Measurements from ENCODE around the gene HDHD3. TPM values are rescaled to one million over a fixed set of nuclear protein-coding genes. Genes with fewer than 3 reads are reported as not detected.

HDHD3 gene
- total RNA-seq, 1 donor from 2014 or later, result 8.8 TPM

DNA sequence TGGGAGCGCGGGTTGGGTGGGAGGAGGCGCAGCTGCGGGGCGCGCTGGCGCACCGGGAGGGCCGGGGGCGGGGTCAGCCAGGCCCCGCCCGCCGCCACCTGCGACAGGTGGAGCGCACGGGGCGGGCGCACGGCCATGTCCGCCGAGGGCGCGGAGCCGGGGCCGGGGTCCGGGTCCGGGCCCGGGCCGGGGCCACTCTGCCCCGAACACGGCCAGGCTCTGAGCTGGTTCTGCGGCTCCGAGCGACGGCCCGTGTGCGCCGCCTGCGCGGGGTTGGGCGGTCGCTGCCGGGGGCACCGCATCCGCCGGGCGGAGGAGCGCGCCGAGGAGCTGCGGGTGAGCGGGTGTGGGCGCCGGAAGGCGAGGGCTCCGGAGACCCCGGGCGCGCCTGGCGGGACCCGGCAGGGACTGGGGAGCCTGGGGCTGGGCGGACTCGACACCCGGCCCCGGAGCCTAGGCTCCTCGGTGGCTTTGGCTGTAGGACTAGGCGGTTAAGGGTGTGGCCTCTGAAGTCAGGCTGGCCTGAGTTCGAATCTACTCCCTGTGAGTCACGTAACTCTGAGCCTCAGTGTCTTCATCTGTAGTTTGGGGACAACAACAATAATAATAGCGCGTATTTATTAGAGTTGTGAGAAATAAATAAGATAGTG is 27.2 kb downstream of the HDHD3 start, which contains the start of gene BSPRY:
Gene BSPRY (plus strand): TSS at position 97 of the 650 bp plus-strand sequence. CDS start 39 bp downstream, at position 136.
- Histone ChIP-seq H2AFZ (ENCODE audit: low read depth, low read length) (peak within 1 kb of the TSS; percentile 34), H3K4me1 (ENCODE audit: insufficient read depth, low read length) (no peaks in the 10 kb centered on the region), H3K4me3 (ENCODE audit: insufficient read depth, low read depth, low read length) (peak within 1 kb of the TSS; percentile 33), H3K79me2 (ENCODE audit: insufficient read depth, low read length) (no peaks in the 10 kb centered on the region), H4K20me1 (ENCODE audit: insufficient read depth, low read length) (no peaks in the 10 kb centered on the region), H3K27ac (ENCODE audit: low read depth, low read length) (no peak within 1 kb of the TSS), H3K9me3 (ENCODE audit: insufficient read depth, low read depth, low read length) (no peaks in the 10 kb centered on the region), H3K36me3 (ENCODE audit: insufficient read depth, low read length) (no peaks in the 10 kb centered on the region), H3K9ac (ENCODE audit: low read length) (no peak within 1 kb of the TSS), H3K4me2 (ENCODE audit: low read length) (peak within 1 kb of the TSS; percentile 76), H3K27me3 (ENCODE audit: insufficient read depth, low read length) (peaks cover 58% of the 10 kb centered on the region)
- H3K36me3 Mint-ChIP-seq (ENCODE audit: low read depth, unreplicated experiment), result no peaks in the 10 kb centered on the region
- no peak within 1 kb of the TSS for H3K27ac Mint-ChIP-seq (ENCODE audit: unreplicated experiment)
- H3K4me1 Mint-ChIP-seq (ENCODE audit: low read depth, unreplicated experiment), result no peaks in the 10 kb centered on the region
- H3K4me3 Mint-ChIP-seq (ENCODE audit: unreplicated experiment), result peak within 1 kb of the TSS; percentile 64
- peak; percentile 85 for TF ChIP-seq EZH2 (IDR thresholded peaks at IDR 0.05; ENCODE audit: insufficient read depth, low read length)
- TF ChIP-seq, protein P1, sequence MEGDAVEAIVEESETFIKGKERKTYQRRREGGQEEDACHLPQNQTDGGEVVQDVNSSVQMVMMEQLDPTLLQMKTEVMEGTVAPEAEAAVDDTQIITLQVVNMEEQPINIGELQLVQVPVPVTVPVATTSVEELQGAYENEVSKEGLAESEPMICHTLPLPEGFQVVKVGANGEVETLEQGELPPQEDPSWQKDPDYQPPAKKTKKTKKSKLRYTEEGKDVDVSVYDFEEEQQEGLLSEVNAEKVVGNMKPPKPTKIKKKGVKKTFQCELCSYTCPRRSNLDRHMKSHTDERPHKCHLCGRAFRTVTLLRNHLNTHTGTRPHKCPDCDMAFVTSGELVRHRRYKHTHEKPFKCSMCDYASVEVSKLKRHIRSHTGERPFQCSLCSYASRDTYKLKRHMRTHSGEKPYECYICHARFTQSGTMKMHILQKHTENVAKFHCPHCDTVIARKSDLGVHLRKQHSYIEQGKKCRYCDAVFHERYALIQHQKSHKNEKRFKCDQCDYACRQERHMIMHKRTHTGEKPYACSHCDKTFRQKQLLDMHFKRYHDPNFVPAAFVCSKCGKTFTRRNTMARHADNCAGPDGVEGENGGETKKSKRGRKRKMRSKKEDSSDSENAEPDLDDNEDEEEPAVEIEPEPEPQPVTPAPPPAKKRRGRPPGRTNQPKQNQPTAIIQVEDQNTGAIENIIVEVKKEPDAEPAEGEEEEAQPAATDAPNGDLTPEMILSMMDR (IDR thresholded peaks at IDR 0.05; ENCODE audit: insufficient read depth, low read depth, low read length), result no peak
- no peak for FAIRE-seq
- peaks cover 50% of the 10 kb centered on the region for H3K27me3 Mint-ChIP-seq (ENCODE audit: low read depth, unreplicated experiment)
- H3K9me3 Mint-ChIP-seq (ENCODE audit: unreplicated experiment), result no peaks in the 10 kb centered on the region
- no peak for DNase-seq (ENCODE audit: low read depth)

DNA sequence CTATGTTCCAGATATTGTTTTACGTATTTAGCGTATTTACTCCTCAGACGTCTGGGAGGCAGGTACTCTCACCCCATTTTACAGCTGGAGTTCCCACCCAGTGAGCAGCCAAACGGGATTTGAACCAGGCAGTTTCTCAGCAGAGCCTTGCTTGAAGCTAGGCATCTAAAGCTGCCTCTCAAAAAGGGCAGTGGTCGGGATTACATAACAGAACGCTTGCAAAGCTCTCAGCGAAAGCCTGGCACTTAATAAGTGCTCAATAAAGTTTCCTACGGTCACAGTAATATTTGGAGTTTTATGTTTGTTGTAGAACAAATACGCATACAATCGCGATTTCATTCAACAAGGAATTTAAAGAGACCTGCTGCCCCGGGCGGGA is 27.7 kb downstream of the HDHD3 start:
- no peaks in the 10 kb centered on the region for H3K4me1 ChIP-seq (ENCODE audit: insufficient read depth, low read length)
- Mint-ChIP-seq H3K36me3 (ENCODE audit: low read depth, unreplicated experiment) (no peaks in the 10 kb centered on the region), H3K4me3 (ENCODE audit: unreplicated experiment) (peak overlapping the region; percentile 60), H3K27me3 (ENCODE audit: low read depth, unreplicated experiment) (peaks cover 50% of the 10 kb centered on the region), H3K9me3 (ENCODE audit: unreplicated experiment) (no peaks in the 10 kb centered on the region), H3K27ac (ENCODE audit: unreplicated experiment) (no peak overlapping the region), H3K4me1 (ENCODE audit: low read depth, unreplicated experiment) (no peaks in the 10 kb centered on the region)
- peak; percentile 15 for TF ChIP-seq EZH2 (IDR thresholded peaks at IDR 0.05; ENCODE audit: insufficient read depth, low read length)
- TF ChIP-seq, protein P1 (IDR thresholded peaks at IDR 0.05; ENCODE audit: insufficient read depth, low read depth, low read length), result no peak
- no peaks in the 10 kb centered on the region for H3K9me3 ChIP-seq (ENCODE audit: insufficient read depth, low read depth, low read length)
- no peak for FAIRE-seq
- H3K4me3 ChIP-seq (ENCODE audit: insufficient read depth, low read depth, low read length), result no peak overlapping the region
- peaks cover 53% of the 10 kb centered on the region for H3K27me3 ChIP-seq (ENCODE audit: insufficient read depth, low read length)
- DNase-seq (ENCODE audit: low read depth), result no peak
- no peak overlapping the region for H3K9ac ChIP-seq (ENCODE audit: low read length)
- peak overlapping the region; percentile 76 for H3K4me2 ChIP-seq (ENCODE audit: low read length)
- H4K20me1 ChIP-seq (ENCODE audit: insufficient read depth, low read length), result no peaks in the 10 kb centered on the region
- no peaks in the 10 kb centered on the region for H3K36me3 ChIP-seq (ENCODE audit: insufficient read depth, low read length)
- H2AFZ ChIP-seq (ENCODE audit: low read depth, low read length), result no peak overlapping the region
- no peaks in the 10 kb centered on the region for H3K79me2 ChIP-seq (ENCODE audit: insufficient read depth, low read length)
- H3K27ac ChIP-seq (ENCODE audit: low read depth, low read length), result no peak overlapping the region

DNA sequence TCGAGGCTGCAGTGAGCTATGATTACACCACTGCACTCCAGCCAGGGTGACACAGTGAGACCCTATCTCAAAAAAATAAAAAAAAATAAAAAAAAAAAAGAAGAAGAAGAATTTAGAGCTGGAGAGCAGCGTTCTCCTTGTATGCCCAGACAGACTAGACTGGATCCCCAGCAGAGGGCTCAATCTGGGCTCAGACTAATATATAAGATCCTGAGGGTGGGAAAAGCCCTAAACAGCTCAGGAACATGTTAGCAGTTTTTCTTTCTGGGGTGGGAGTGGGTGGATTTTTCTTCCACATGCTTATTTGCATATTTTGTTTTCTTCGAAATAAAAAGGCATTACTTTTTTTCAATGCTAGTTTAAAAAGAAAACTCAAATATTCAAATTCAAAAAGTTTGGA is 28.3 kb downstream of the HDHD3 start:
- Histone ChIP-seq H2AFZ (ENCODE audit: low read depth, low read length) (no peak overlapping the region), H3K27me3 (ENCODE audit: insufficient read depth, low read length) (peaks cover 48% of the 10 kb centered on the region), H3K36me3 (ENCODE audit: insufficient read depth, low read length) (no peaks in the 10 kb centered on the region), H3K4me2 (ENCODE audit: low read length) (no peak overlapping the region), H3K4me3 (ENCODE audit: insufficient read depth, low read depth, low read length) (no peak overlapping the region), H3K27ac (ENCODE audit: low read depth, low read length) (no peak overlapping the region), H3K9ac (ENCODE audit: low read length) (no peak overlapping the region), H3K4me1 (ENCODE audit: insufficient read depth, low read length) (no peaks in the 10 kb centered on the region), H3K79me2 (ENCODE audit: insufficient read depth, low read length) (no peaks in the 10 kb centered on the region), H4K20me1 (ENCODE audit: insufficient read depth, low read length) (no peaks in the 10 kb centered on the region), H3K9me3 (ENCODE audit: insufficient read depth, low read depth, low read length) (no peaks in the 10 kb centered on the region)
- TF ChIP-seq, protein P1 (IDR thresholded peaks at IDR 0.05; ENCODE audit: insufficient read depth, low read depth, low read length), result no peak
- TF ChIP-seq EZH2 (IDR thresholded peaks at IDR 0.05; ENCODE audit: insufficient read depth, low read length), result no peak
- peaks cover 49% of the 10 kb centered on the region for H3K27me3 Mint-ChIP-seq (ENCODE audit: low read depth, unreplicated experiment)
- DNase-seq (ENCODE audit: low read depth) (no peak), FAIRE-seq (no peak)
- no peak overlapping the region for H3K27ac Mint-ChIP-seq (ENCODE audit: unreplicated experiment)
- peaks cover 4% of the 10 kb centered on the region for H3K4me1 Mint-ChIP-seq (ENCODE audit: low read depth, unreplicated experiment)
- H3K36me3 Mint-ChIP-seq (ENCODE audit: low read depth, unreplicated experiment), result no peaks in the 10 kb centered on the region
- H3K4me3 Mint-ChIP-seq (ENCODE audit: unreplicated experiment), result no peak overlapping the region
- no peaks in the 10 kb centered on the region for H3K9me3 Mint-ChIP-seq (ENCODE audit: unreplicated experiment)
